AG09319 (cell line): ENCODE data around the gene GTF3C1.
"Not testable (repeated sequence)": the region's sequence is repeated elsewhere in the genome, so short reads cannot be mapped to it uniquely, and the experiment has no call there.

Experiments used
- DNase-seq: peaks from one replicate; pipeline ENCODE4 v3.0.0-alpha.2; 2010; ENCODE audit warnings: low read depth; ENCODE audit errors: extremely low read depth
- CTCF ChIP-seq: IDR thresholded peaks from 2 replicates; pipeline ENCODE4 v1.5.1; 2011; ENCODE audit warnings: low read depth, mild to moderate bottlenecking, inconsistent platforms, low read length, moderate library complexity

GTF3C1 gene

GRCh38 chr16:27441276-27441675 lies 108.4 kb downstream of the GTF3C1 start:
- TF ChIP-seq CTCF: no peak
- no peak for DNase-seq

GRCh38 chr16:27439271-27440018 lies 110.3 kb downstream of the GTF3C1 start:
- no peak for DNase-seq
- no peak for TF ChIP-seq CTCF

GRCh38 chr16:27437946-27438345 lies 111.8 kb downstream of the GTF3C1 start:
- no peak for DNase-seq

GRCh38 chr16:27436921-27437650 lies 112.6 kb downstream of the GTF3C1 start:
- no peak for TF ChIP-seq CTCF
- no peak for DNase-seq

More at GRCh38 chr16:27437946-27438345, 111.8 kb downstream of the GTF3C1 start:
- no peak for TF ChIP-seq CTCF

- no peak for DNase-seq
- no peak for TF ChIP-seq CTCF
Measured at GRCh38 chr16:27436065-27436464, 113.6 kb downstream of the GTF3C1 start.

- DNase-seq: not testable (repeated sequence)
Measured at GRCh38 chr16:27435146-27435545, 114.6 kb downstream of the GTF3C1 start.

- no peak for DNase-seq
- TF ChIP-seq CTCF: no peak
Measured at GRCh38 chr16:27434141-27435051, 115.3 kb downstream of the GTF3C1 start.
